OCI-LY7 (cell line): Measurements from ENCODE around the gene DGCR2. TPM values are rescaled to one million over a fixed set of nuclear protein-coding genes. Genes with fewer than 3 reads are reported as not detected.

Experiments used
- BruUV-seq: library from RNA; stranded (reverse); fragments of 400-500 nt; replicated peaks from 2 replicates; lab custom pipeline; 2021; lab: Mats Ljungman, UMichigan
- CTCF ChIA-PET: fragments of 300-600 bp; sonication (Branson Sonifier 250); formaldehyde crosslinking; loops from one replicate; lab custom pipeline; 2022; ENCODE audit warnings: antibody characterized with exemption; ENCODE audit not compliant: unreplicated experiment; lab: Charles Lee
- POLR2A ChIA-PET: fragments of 300-600 bp; sonication (Branson Sonifier 250); formaldehyde crosslinking; loops from one replicate; lab custom pipeline; 2022; ENCODE audit warnings: antibody characterized with exemption; lab: Charles Lee
- DNase-seq: peaks from one replicate; pipeline ENCODE4 v3.0.0-alpha.2; 2015; ENCODE audit warnings: low spot score
- H2AFZ ChIP-seq: fragments of 200-600 bp; sonication (generic), shearing (Covaris generic); 2 replicates; pipeline ENCODE4 v1.6.1; 2014; ENCODE audit warnings: mild to moderate bottlenecking, antibody characterized with exemption, low read length, moderate library complexity
- H3K27ac ChIP-seq: fragments of 200-600 bp; sonication (generic); 2 replicates; pipeline ENCODE4 v1.5.1; 2014; ENCODE audit warnings: mixed run types, low read depth, mild to moderate bottlenecking, moderate library complexity, low read length, inconsistent platforms; ENCODE audit not compliant: poor library complexity, severe bottlenecking
- H3K36me3 ChIP-seq: fragments of 200-600 bp; sonication (generic); 2 replicates; pipeline ENCODE4 v1.6.1; 2014; ENCODE audit warnings: mild to moderate bottlenecking, antibody characterized with exemption, low read length, moderate library complexity, mixed read lengths; ENCODE audit not compliant: insufficient read depth
- H3K4me1 ChIP-seq: fragments of 200-600 bp; sonication (generic); 2 replicates; pipeline ENCODE4 v1.5.1; 2014; ENCODE audit warnings: mild to moderate bottlenecking, low read length; ENCODE audit not compliant: insufficient read depth, poor library complexity, severe bottlenecking
- H3K4me2 ChIP-seq: fragments of 200-600 bp; sonication (generic); 2 replicates; pipeline ENCODE4 v1.6.1; 2014; ENCODE audit warnings: mild to moderate bottlenecking, low read length
- H3K4me3 ChIP-seq: fragments of 200-600 bp; sonication (generic); 2 replicates; pipeline ENCODE4 v1.5.1; 2014; ENCODE audit warnings: mild to moderate bottlenecking, low read depth, low read length; ENCODE audit not compliant: poor library complexity, severe bottlenecking
- H3K79me2 ChIP-seq: fragments of 200-600 bp; sonication (generic); 2 replicates; pipeline ENCODE4 v1.6.1; 2016; ENCODE audit warnings: low read depth, mild to moderate bottlenecking, low read length, moderate library complexity, mixed read lengths; ENCODE audit not compliant: insufficient read depth
- H3K9me2 ChIP-seq: fragments of 200-600 bp; sonication (generic); 2 replicates; pipeline ENCODE4 v1.6.1; 2016; ENCODE audit warnings: mild to moderate bottlenecking, low read length, mixed read lengths; ENCODE audit not compliant: insufficient read depth
- H3K9me3 ChIP-seq: fragments of 200-600 bp; sonication (generic); 2 replicates; pipeline ENCODE4 v1.6.1; 2014; ENCODE audit warnings: mild to moderate bottlenecking, mixed run types, low read length, mixed read lengths
- H4K20me1 ChIP-seq: fragments of 200-600 bp; sonication (generic); 2 replicates; pipeline ENCODE4 v1.6.1; 2014; ENCODE audit warnings: mild to moderate bottlenecking, antibody characterized with exemption, low read length, moderate library complexity, mixed read lengths; ENCODE audit not compliant: insufficient read depth
- CTCF ChIP-seq: fragments of 200-600 bp; sonication (generic); conservative IDR thresholded peaks from 2 replicates; pipeline ENCODE4 v1.5.1; 2014; ENCODE audit warnings: mild to moderate bottlenecking, antibody characterized with exemption, low read length, moderate library complexity, mixed read lengths
- EZH2phosphoT487 ChIP-seq: fragments of 200-600 bp; sonication (generic); IDR thresholded peaks from 2 replicates; pipeline ENCODE4 v1.6.1; 2018; ENCODE audit warnings: low read depth, borderline replicate concordance, mild to moderate bottlenecking, mixed run types, antibody characterized with exemption, low read length, moderate library complexity, mixed read lengths
- intact Hi-C: fragments of 100-400 bp; cut with micrococcal nuclease; formaldehyde crosslinking; loops from one replicate; pipeline ENCODE4 v1.10.0; 2022; ENCODE audit not compliant: unreplicated experiment
- total RNA-seq, 2 experiments: library from RNA; depleted of rRNA in 1 of 2; stranded (reverse); fragments of >200 nt in 1 of 2; shearing (Covaris generic) in 1 of 2; gene quantifications; 2 replicates each; pipeline ENCODE4 v1.2.3, GENCODE V29; 2014 to 2022

DGCR2 gene
- total RNA-seq, 2 experiments from 2014 or later = 27.6 to 29.7 TPM

GRCh38 chr22:19070397-19071169 is 51.6 kb downstream of the DGCR2 start:
- no peaks in the 10 kb centered on the region for H3K79me2 ChIP-seq
- intact Hi-C loops = no loop called here
- H3K9me3 ChIP-seq = no peaks in the 10 kb centered on the region
- H3K9me2 ChIP-seq = no peaks in the 10 kb centered on the region
- no peak for DNase-seq
- CTCF ChIA-PET = no interaction called here
- no peak overlapping the region for H2AFZ ChIP-seq
- POLR2A ChIA-PET = no interaction called here
- peaks cover 54% of the 10 kb centered on the region for H3K36me3 ChIP-seq
- H3K4me2 ChIP-seq = no peak overlapping the region
- no peak overlapping the region for H3K4me3 ChIP-seq
- H4K20me1 ChIP-seq = no peaks in the 10 kb centered on the region
- TF ChIP-seq EZH2phosphoT487 = no peak
- no peak for TF ChIP-seq CTCF
- no TSS peak for BruUV-seq
- no peak overlapping the region for H3K27ac ChIP-seq
- no peaks in the 10 kb centered on the region for H3K4me1 ChIP-seq

- ChIA-PET CTCF (no interaction called here), POLR2A (no interaction called here)
- no peak for DNase-seq
- Histone ChIP-seq H3K4me1 (no peaks in the 10 kb centered on the region), H2AFZ (no peak overlapping the region), H3K36me3 (peaks cover 65% of the 10 kb centered on the region), H3K9me3 (no peaks in the 10 kb centered on the region), H4K20me1 (no peaks in the 10 kb centered on the region), H3K9me2 (no peaks in the 10 kb centered on the region), H3K4me2 (no peak overlapping the region), H3K79me2 (no peaks in the 10 kb centered on the region), H3K4me3 (no peak overlapping the region), H3K27ac (no peak overlapping the region)
- no TSS peak for BruUV-seq
- intact Hi-C loops = no loop called here
- TF ChIP-seq CTCF (no peak), EZH2phosphoT487 (no peak)
Measured at GRCh38 chr22:19069451-19069850, 52.8 kb downstream of the DGCR2 start.

- Histone ChIP-seq H3K4me3 (no peak overlapping the region), H2AFZ (no peak overlapping the region), H3K79me2 (no peaks in the 10 kb centered on the region), H3K27ac (no peak overlapping the region), H3K4me2 (no peak overlapping the region), H3K9me2 (no peaks in the 10 kb centered on the region), H3K9me3 (no peaks in the 10 kb centered on the region), H4K20me1 (no peaks in the 10 kb centered on the region), H3K4me1 (no peaks in the 10 kb centered on the region), H3K36me3 (peaks cover 69% of the 10 kb centered on the region)
- intact Hi-C loops = no loop called here
- CTCF ChIA-PET = no interaction called here
- TF ChIP-seq CTCF (no peak), EZH2phosphoT487 (no peak)
- DNase-seq = no peak
- POLR2A ChIA-PET = no interaction called here
- no TSS peak for BruUV-seq
Measured at GRCh38 chr22:19068784-19069271, 53.4 kb downstream of the DGCR2 start.
